Sigmoid colon (tissue), 3 donors: ENCODE measurements around the gene CLN6.

Source experiments
- CTCF ChIP-seq, 4 experiments: fragments of 450-650 bp in 3 of 4; fragments of 200-600 bp in 1 of 4; IDR thresholded peaks; one replicate each; pipeline ENCODE4 v1.5.1; 2016 to 2019; ENCODE audit warnings: antibody characterized with exemption in 4 of 4, mild to moderate bottlenecking in 3 of 4, moderate library complexity in 2 of 4
- POLR2A ChIP-seq, 2 donors: fragments of 450-650 bp; IDR thresholded peaks; one replicate each; pipeline ENCODE4 v1.6.1; 2016; ENCODE audit warnings: antibody characterized with exemption in 2 of 2, mild to moderate bottlenecking in 2 of 2, moderate library complexity in 2 of 2

- TF ChIP-seq CTCF (IDR thresholded peaks at IDR 0.05) (no peak), POLR2A (IDR thresholded peaks at IDR 0.05) (no peak)
These were observed 44.8 kb upstream of the CLN6 start for GRCh38 chr15:68274201-68274848.
